ENCODE data around the gene DVL1.

DVL1 gene

GRCh38 chr1:1291548-1292441 is 57.4 kb downstream of the DVL1 start:
- no peaks in the 10 kb centered on the region; the same call in 1 of the 2 replicates for H3K9me3 ChIP-seq (ENCODE audit: control insufficient read depth, insufficient read depth, low read length)
- TF ChIP-seq CTCF (IDR thresholded peaks at IDR 0.05; ENCODE audit: low read depth, low read length, poor library complexity, severe bottlenecking), result peak; percentile 73
- no peak for TF ChIP-seq EZH2phosphoT487 (IDR thresholded peaks at IDR 0.05; ENCODE audit: borderline replicate concordance, low read length)
- H3K4me3 ChIP-seq (ENCODE audit: low read length), result no peak overlapping the region
- no peaks in the 10 kb centered on the region for H4K20me1 ChIP-seq (ENCODE audit: control insufficient read depth, insufficient read depth, low read depth, low read length)
- no peaks in the 10 kb centered on the region for H3K79me2 ChIP-seq (ENCODE audit: control insufficient read depth, low read length)
- H3K27ac ChIP-seq (ENCODE audit: low read depth, low read length), result no peak overlapping the region
- no peaks in the 10 kb centered on the region for H3K4me1 ChIP-seq (ENCODE audit: control insufficient read depth, low read length)
- H3K4me2 ChIP-seq (ENCODE audit: low read length), result no peak overlapping the region
- no peaks in the 10 kb centered on the region for H3K36me3 ChIP-seq (ENCODE audit: control insufficient read depth, low read length)
- H3K9me2 ChIP-seq (replicated peaks; ENCODE audit: control insufficient read depth, low read length), result no peaks in the 10 kb centered on the region
- no peaks in the 10 kb centered on the region for H3K27me3 ChIP-seq (ENCODE audit: control insufficient read depth, low read length)
- H3F3A ChIP-seq (ENCODE audit: control insufficient read depth, insufficient read depth), result no peaks in the 10 kb centered on the region

DNA sequence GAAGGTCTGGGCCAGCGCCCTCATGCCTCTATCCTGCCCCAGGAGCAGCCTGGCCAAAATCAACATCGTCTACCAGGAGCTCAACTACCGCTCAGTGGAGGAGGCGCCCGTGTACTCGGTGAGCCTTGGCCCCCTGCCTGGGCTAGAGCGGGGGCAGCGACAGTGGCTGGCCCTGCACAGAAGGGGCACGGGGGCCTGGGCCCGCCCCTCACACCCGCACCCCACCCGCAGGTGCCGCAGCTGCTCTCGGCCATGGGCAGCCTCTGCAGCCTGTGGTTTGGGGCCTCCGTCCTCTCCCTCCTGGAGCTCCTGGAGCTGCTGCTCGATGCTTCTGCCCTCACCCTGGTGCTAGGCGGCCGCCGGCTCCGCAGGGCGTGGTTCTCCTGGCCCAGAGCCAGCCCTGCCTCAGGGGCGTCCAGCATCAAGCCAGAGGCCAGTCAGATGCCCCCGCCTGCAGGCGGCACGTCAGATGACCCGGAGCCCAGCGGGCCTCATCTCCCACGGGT is 58.1 kb downstream of the DVL1 start:
- TF ChIP-seq EZH2phosphoT487 (IDR thresholded peaks at IDR 0.05; ENCODE audit: borderline replicate concordance, low read length), result no peak
- TF ChIP-seq CTCF (IDR thresholded peaks at IDR 0.05; ENCODE audit: low read depth, low read length, poor library complexity, severe bottlenecking), result no peak

DNA sequence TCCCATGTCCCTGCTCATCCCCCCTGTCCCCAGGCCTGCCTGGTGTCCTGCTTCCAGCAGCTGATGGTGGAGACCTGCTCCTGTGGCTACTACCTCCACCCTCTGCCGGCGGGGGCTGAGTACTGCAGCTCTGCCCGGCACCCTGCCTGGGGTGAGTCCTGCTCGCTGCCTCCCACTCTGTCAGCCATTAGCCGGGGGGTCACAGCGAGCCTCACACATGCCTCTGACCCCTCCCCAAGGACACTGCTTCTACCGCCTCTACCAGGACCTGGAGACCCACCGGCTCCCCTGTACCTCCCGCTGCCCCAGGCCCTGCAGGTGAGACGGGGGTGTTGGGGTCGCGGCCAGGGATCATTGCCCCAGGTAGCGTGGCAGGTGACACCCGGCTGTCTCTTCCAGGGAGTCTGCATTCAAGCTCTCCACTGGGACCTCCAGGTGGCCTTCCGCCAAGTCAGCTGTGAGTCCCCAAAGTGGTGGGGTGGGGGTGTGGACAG is 58.9 kb downstream of the DVL1 start:
- no peaks in the 10 kb centered on the region for H3K36me3 ChIP-seq (ENCODE audit: control insufficient read depth, low read length)
- no peaks in the 10 kb centered on the region for H3K79me2 ChIP-seq (ENCODE audit: control insufficient read depth, low read length)
- H4K20me1 ChIP-seq (ENCODE audit: control insufficient read depth, insufficient read depth, low read depth, low read length), result no peaks in the 10 kb centered on the region
- H3K4me2 ChIP-seq (ENCODE audit: low read length), result no peak overlapping the region
- no peaks in the 10 kb centered on the region; the same call in 1 of the 2 replicates for H3K9me3 ChIP-seq (ENCODE audit: control insufficient read depth, insufficient read depth, low read length)
- H3F3A ChIP-seq (ENCODE audit: control insufficient read depth, insufficient read depth), result no peaks in the 10 kb centered on the region
- no peaks in the 10 kb centered on the region for H3K27me3 ChIP-seq (ENCODE audit: control insufficient read depth, low read length)
- H3K9me2 ChIP-seq (replicated peaks; ENCODE audit: control insufficient read depth, low read length), result no peaks in the 10 kb centered on the region
- no peak overlapping the region for H3K4me3 ChIP-seq (ENCODE audit: low read length)
- TF ChIP-seq EZH2phosphoT487 (IDR thresholded peaks at IDR 0.05; ENCODE audit: borderline replicate concordance, low read length), result no peak
- TF ChIP-seq CTCF (IDR thresholded peaks at IDR 0.05; ENCODE audit: low read depth, low read length, poor library complexity, severe bottlenecking), result no peak
- no peaks in the 10 kb centered on the region for H3K4me1 ChIP-seq (ENCODE audit: control insufficient read depth, low read length)
- H3K27ac ChIP-seq (ENCODE audit: low read depth, low read length), result no peak overlapping the region

More for the DNA sequence above, 58.1 kb downstream of the DVL1 start:
- H4K20me1 ChIP-seq (ENCODE audit: control insufficient read depth, insufficient read depth, low read depth, low read length), result no peaks in the 10 kb centered on the region
- H3K27me3 ChIP-seq (ENCODE audit: control insufficient read depth, low read length), result no peaks in the 10 kb centered on the region
- H3F3A ChIP-seq (ENCODE audit: control insufficient read depth, insufficient read depth), result no peaks in the 10 kb centered on the region
- no peak overlapping the region for H3K4me2 ChIP-seq (ENCODE audit: low read length)
- no peaks in the 10 kb centered on the region for H3K4me1 ChIP-seq (ENCODE audit: control insufficient read depth, low read length)
- no peaks in the 10 kb centered on the region for H3K79me2 ChIP-seq (ENCODE audit: control insufficient read depth, low read length)
- no peaks in the 10 kb centered on the region for H3K36me3 ChIP-seq (ENCODE audit: control insufficient read depth, low read length)
- no peak overlapping the region for H3K27ac ChIP-seq (ENCODE audit: low read depth, low read length)
- H3K9me2 ChIP-seq (replicated peaks; ENCODE audit: control insufficient read depth, low read length), result no peaks in the 10 kb centered on the region
- no peak overlapping the region for H3K4me3 ChIP-seq (ENCODE audit: low read length)
- H3K9me3 ChIP-seq (ENCODE audit: control insufficient read depth, insufficient read depth, low read length), result no peaks in the 10 kb centered on the region; the same call in 1 of the 2 replicates
